ENCODE results near the gene DLG2.
"Not testable (repeated sequence)": the region's sequence is repeated elsewhere in the genome, so short reads cannot be mapped to it uniquely, and the experiment has no call there.

Gene DLG2

GRCh38 chr11:85438328-85438727 lies 188.8 kb downstream of the DLG2 start:
- no peak for DNase-seq

GRCh38 chr11:85431319-85431718 lies 195.8 kb downstream of the DLG2 start:
- no peak for DNase-seq

GRCh38 chr11:85423794-85424193 lies 203.3 kb downstream of the DLG2 start:
- no peak for DNase-seq

- no peak for DNase-seq
Measured at GRCh38 chr11:85423316-85423715, 203.8 kb downstream of the DLG2 start.

- DNase-seq: no peak
Measured at GRCh38 chr11:85414175-85414574, 213.0 kb downstream of the DLG2 start.

GRCh38 chr11:85407648-85408047 lies 219.5 kb downstream of the DLG2 start:
- DNase-seq: no peak

GRCh38 chr11:85406841-85407240 lies 220.3 kb downstream of the DLG2 start:
- DNase-seq: no peak

GRCh38 chr11:85406316-85406715 lies 220.8 kb downstream of the DLG2 start:
- DNase-seq: no peak

- not testable (repeated sequence) for DNase-seq
Measured at GRCh38 chr11:85395515-85396055, 231.6 kb downstream of the DLG2 start.

GRCh38 chr11:85394283-85394682 lies 232.9 kb downstream of the DLG2 start:
- no peak for DNase-seq

GRCh38 chr11:85391141-85391540 lies 236.0 kb downstream of the DLG2 start:
- no peak for DNase-seq

GRCh38 chr11:85385547-85385946 lies 241.6 kb downstream of the DLG2 start:
- DNase-seq: no peak

- no peak for DNase-seq
Measured at GRCh38 chr11:85385111-85385510, 242.0 kb downstream of the DLG2 start.

- no peak for DNase-seq
Measured at GRCh38 chr11:85379066-85379465, 248.1 kb downstream of the DLG2 start.

GRCh38 chr11:85377901-85378300 lies 249.2 kb downstream of the DLG2 start:
- DNase-seq: no peak

- DNase-seq: no peak
Measured at GRCh38 chr11:85359859-85360258, 267.3 kb downstream of the DLG2 start.

GRCh38 chr11:85355921-85356320 lies 271.2 kb downstream of the DLG2 start:
- DNase-seq: no peak

- not testable (repeated sequence) for DNase-seq
Measured at GRCh38 chr11:85349539-85349938, 277.6 kb downstream of the DLG2 start.

- DNase-seq: no peak
Measured at GRCh38 chr11:85348945-85349344, 278.2 kb downstream of the DLG2 start.

GRCh38 chr11:85347291-85347690 lies 279.9 kb downstream of the DLG2 start:
- DNase-seq: no peak

GRCh38 chr11:85346484-85346883 lies 280.7 kb downstream of the DLG2 start:
- no peak for DNase-seq

- not testable (repeated sequence) for DNase-seq
Measured at GRCh38 chr11:85340846-85341245, 286.3 kb downstream of the DLG2 start.

GRCh38 chr11:85318573-85318972 lies 308.6 kb downstream of the DLG2 start:
- no peak for DNase-seq

- peak; percentile 34 to 69 for DNase-seq
Measured at GRCh38 chr11:85316967-85317366, 310.2 kb downstream of the DLG2 start.

- no peak for DNase-seq
Measured at GRCh38 chr11:85313741-85314140, 313.4 kb downstream of the DLG2 start.

Data from inflammatory macrophage (primary cell).